Islet of Langerhans (tissue), 1 donor: Measurements from ENCODE around the gene RNF181.
"Not testable (repeated sequence)": the region's sequence is repeated elsewhere in the genome, so short reads cannot be mapped to it uniquely, and the experiment has no call there.

Experiments
- FAIRE-seq: peaks from one replicate; lab custom pipeline; 2011; peaks lifted over from hg19 to GRCh38; lab: Jason Lieb, UNC

Gene RNF181

GRCh38 chr2:85614757-85615156 is 19.2 kb downstream of the RNF181 start:
- not testable (repeated sequence) for FAIRE-seq

- no peak for FAIRE-seq
Measured at GRCh38 chr2:85615413-85615728, 19.8 kb downstream of the RNF181 start.

- not testable (repeated sequence) for FAIRE-seq
Measured at GRCh38 chr2:85617723-85618122, 22.2 kb downstream of the RNF181 start.

- no peak for FAIRE-seq
Measured at GRCh38 chr2:85619617-85620016, 24.1 kb downstream of the RNF181 start.

GRCh38 chr2:85621338-85621737 is 25.8 kb downstream of the RNF181 start:
- no peak for FAIRE-seq

GRCh38 chr2:85623991-85624390 is 28.4 kb downstream of the RNF181 start:
- FAIRE-seq, result no peak

- FAIRE-seq, result no peak
Measured at GRCh38 chr2:85628658-85629057, 33.1 kb downstream of the RNF181 start.

- FAIRE-seq, result no peak
Measured at GRCh38 chr2:85631316-85631715, 35.8 kb downstream of the RNF181 start.

GRCh38 chr2:85635011-85635410 is 39.5 kb downstream of the RNF181 start:
- no peak for FAIRE-seq

GRCh38 chr2:85635636-85636035 is 40.1 kb downstream of the RNF181 start:
- FAIRE-seq, result no peak

GRCh38 chr2:85642725-85643124 is 47.2 kb downstream of the RNF181 start:
- no peak for FAIRE-seq

- no peak for FAIRE-seq
Measured at GRCh38 chr2:85644909-85645308, 49.4 kb downstream of the RNF181 start.

- FAIRE-seq, result no peak
Measured at GRCh38 chr2:85646166-85646565, 50.6 kb downstream of the RNF181 start.
